A549 (cell line): ENCODE measurements around the gene DGKE. TPM values are rescaled to one million over a fixed set of nuclear protein-coding genes. Genes with fewer than 3 reads are reported as not detected.

Experiments used
- ATAC-seq, 2 experiments: fragments of 200-7000 bp in 1 of 2; fragments of >200 bp in 1 of 2; cut with Nextera tagmentation in 1 of 2; cut with Tn5 transposase in 1 of 2; 3 replicates each; pipeline versions ENCODE4 v1.8.0 to v1.9.1; 2018 to 2020; ENCODE audit warnings: mild to moderate bottlenecking in 1 of 2, moderate library complexity in 1 of 2
- CTCF ChIA-PET: fragments of 300-600 bp; sonication (Branson Sonifier 250); formaldehyde crosslinking; extraction: SDS; loops from one replicate; lab custom pipeline; 2021; ENCODE audit warnings: antibody characterized with exemption, inconsistent platforms; lab: Yijun Ruan, JAX
- POLR2A ChIA-PET: fragments of 350-600 bp; formaldehyde crosslinking; extraction: SDS; loops from one replicate; lab custom pipeline; 2021; ENCODE audit warnings: antibody characterized with exemption, inconsistent platforms; lab: Yijun Ruan, JAX
- DNase-seq, 2 experiments: peaks; one replicate each; pipeline versions ENCODE4 v3.0.0 to v3.0.0-alpha.2; 2011 to 2016; ENCODE audit warnings: low read depth in 1 of 2, low spot score in 1 of 2
- FAIRE-seq: peaks from 2 replicates; lab custom pipeline; 2011; peaks lifted over from hg19 to GRCh38; lab: Jason Lieb, UNC
- H3K27ac ChIP-seq, 2 experiments: fragments of >200 bp; sonication (Bioruptor Twin); formaldehyde crosslinking; 3 replicates each; pipeline ENCODE4 v1.5.1; 2016 to 2017
- H3K4me1 ChIP-seq: fragments of >200 bp; sonication (Bioruptor Twin); formaldehyde crosslinking; 3 replicates; pipeline ENCODE4 v1.6.1; 2016
- H3K4me2 ChIP-seq: fragments of >200 bp; sonication (Bioruptor Twin); formaldehyde crosslinking; 3 replicates; pipeline ENCODE4 v1.6.1; 2016
- H3K4me3 ChIP-seq: fragments of >200 bp; sonication (Bioruptor Twin); formaldehyde crosslinking; 3 replicates; pipeline ENCODE4 v1.5.1; 2016
- H3K9me3 ChIP-seq: fragments of >200 bp; sonication (Bioruptor Twin); formaldehyde crosslinking; 3 replicates; pipeline ENCODE4 v1.6.1; 2016
- CBX8 ChIP-seq: fragments of 200-600 bp; sonication (generic); IDR thresholded peaks from 2 replicates; pipeline ENCODE4 v1.6.1; 2016
- CHD4 ChIP-seq: fragments of 200-600 bp; sonication (generic); IDR thresholded peaks from 2 replicates; pipeline ENCODE4 v1.6.1; 2016; ENCODE audit warnings: antibody characterized with exemption, mild to moderate bottlenecking, borderline replicate concordance
- CTCF ChIP-seq: fragments of >200 bp; sonication (Bioruptor Twin); formaldehyde crosslinking; IDR thresholded peaks from 3 replicates; pipeline ENCODE4 v1.5.1; 2016
- EP300 ChIP-seq, 2 experiments: fragments of >200 bp; sonication (Bioruptor Twin); formaldehyde crosslinking; IDR thresholded peaks; 2 replicates in 1 of 2; 3 replicates in 1 of 2; pipeline ENCODE4 v1.6.1; 2016 to 2017
- FOSL2 ChIP-seq, 2 experiments: fragments of 450-650 bp in 1 of 2; fragments of >200 bp in 1 of 2; sonication (Bioruptor Twin) in 1 of 2; formaldehyde crosslinking; IDR thresholded peaks; 2 replicates each; pipeline versions ENCODE4 v1.5.0 to v1.6.1; 2016 to 2020; ENCODE audit warnings: mild to moderate bottlenecking in 1 of 2, moderate library complexity in 1 of 2
- FOXS1 ChIP-seq: fragments of 250-450 bp; sonication (Bioruptor Pico); IDR thresholded peaks from 2 replicates; pipeline ENCODE4 v1.5.0; 2020; ENCODE audit warnings: mild to moderate bottlenecking, moderate library complexity
- HEYL ChIP-seq: fragments of 250-450 bp; sonication (Bioruptor Pico); IDR thresholded peaks from 2 replicates; pipeline ENCODE4 v1.8.0; 2021; ENCODE audit warnings: mild to moderate bottlenecking, moderate library complexity
- HOXA7 ChIP-seq: fragments of 250-450 bp; sonication (Bioruptor Pico); IDR thresholded peaks from 2 replicates; pipeline ENCODE4 v1.5.0; 2020; ENCODE audit warnings: mild to moderate bottlenecking, moderate library complexity
- JUNB ChIP-seq: fragments of >200 bp; sonication (Bioruptor Twin); formaldehyde crosslinking; IDR thresholded peaks from 2 replicates; pipeline ENCODE4 v1.6.1; 2016
- MAFK ChIP-seq: fragments of 450-650 bp; IDR thresholded peaks from 2 replicates; pipeline ENCODE4 v1.6.1; 2014; ENCODE audit not compliant: partially characterized antibody
- MAZ ChIP-seq: fragments of 150-350 bp; IDR thresholded peaks from 2 replicates; pipeline ENCODE4 v1.6.1; 2014; ENCODE audit warnings: antibody characterized with exemption, low read depth, low read length, borderline replicate concordance
- RAD21 ChIP-seq, 2 experiments: fragments of >200 bp in 1 of 2; sonication (Bioruptor Twin) in 1 of 2; formaldehyde crosslinking in 1 of 2; IDR thresholded peaks in 1 of 2; conservative IDR thresholded peaks in 1 of 2; 2 replicates in 1 of 2; 3 replicates in 1 of 2; pipeline ENCODE4 v1.6.1; 2012 to 2018; ENCODE audit warnings: inconsistent platforms in 1 of 2
- REST ChIP-seq: fragments of 200-600 bp; sonication (generic); IDR thresholded peaks from 2 replicates; pipeline ENCODE4 v1.6.1; 2016; ENCODE audit warnings: antibody characterized with exemption, mild to moderate bottlenecking, moderate library complexity
- SMC3 ChIP-seq: fragments of >200 bp; sonication (Bioruptor Twin); formaldehyde crosslinking; IDR thresholded peaks from 3 replicates; pipeline ENCODE4 v1.6.1; 2018; ENCODE audit warnings: inconsistent platforms
- SREBF2 ChIP-seq: fragments of 450-650 bp; IDR thresholded peaks from 2 replicates; pipeline ENCODE4 v1.6.1; 2014; ENCODE audit warnings: mild to moderate bottlenecking, moderate library complexity
- TP53 ChIP-seq: fragments of 250-450 bp; sonication (Bioruptor Pico); IDR thresholded peaks from 2 replicates; pipeline ENCODE4 v1.5.0; 2021; ENCODE audit warnings: mild to moderate bottlenecking, moderate library complexity
- ZC3H11A ChIP-seq: fragments of 450-650 bp; IDR thresholded peaks from 2 replicates; pipeline ENCODE4 v1.6.1; 2014; ENCODE audit warnings: antibody characterized with exemption, mild to moderate bottlenecking
- ZNF302 ChIP-seq: fragments of 250-450 bp; sonication (Bioruptor Pico); IDR thresholded peaks from 2 replicates; pipeline ENCODE4 v1.9.0; 2021; ENCODE audit warnings: inconsistent platforms, mild to moderate bottlenecking, moderate library complexity
- WGBS: methylation state at CpG from one replicate; pipeline ENCODE4 v1.1.6; 2017; ENCODE audit errors: missing lambda C conversion rate; 5-methylcytosine and 5-hydroxymethylcytosine counted together
- polyA plus RNA-seq, 4 experiments: library from polyadenylated mRNA; depleted of rRNA in 3 of 4; stranded (reverse); fragments of >200 nt; fragmentation: RNase III in 1 of 4; extraction: RNeasy Plus Mini Kit Qiagen cat#74134 plus additional on column Dnase treatment in 1 of 4; gene quantifications; 2 replicates in 3 of 4; 3 replicates in 1 of 4; pipeline ENCODE4 v1.2.3, GENCODE V29; 2011 to 2017
- TF ChIP-seq, protein P1 (sequence below): IDR thresholded peaks from 2 replicates; pipeline ENCODE4 v1.6.1; 2012; ENCODE audit warnings: low read depth, borderline replicate concordance
- TF ChIP-seq, protein P2 (sequence below): IDR thresholded peaks from 2 replicates; pipeline ENCODE4 v1.6.1; 2012
- TF ChIP-seq, protein P3 (sequence below): fragments of >200 bp; sonication (Bioruptor Twin); formaldehyde crosslinking; IDR thresholded peaks from 2 replicates; pipeline ENCODE4 v1.6.1; 2016

DGKE gene
- polyA plus RNA-seq, 2 of the 4 experiments (the other 2 are of a cell fraction) = 3.4 to 4.6 TPM

DNA sequence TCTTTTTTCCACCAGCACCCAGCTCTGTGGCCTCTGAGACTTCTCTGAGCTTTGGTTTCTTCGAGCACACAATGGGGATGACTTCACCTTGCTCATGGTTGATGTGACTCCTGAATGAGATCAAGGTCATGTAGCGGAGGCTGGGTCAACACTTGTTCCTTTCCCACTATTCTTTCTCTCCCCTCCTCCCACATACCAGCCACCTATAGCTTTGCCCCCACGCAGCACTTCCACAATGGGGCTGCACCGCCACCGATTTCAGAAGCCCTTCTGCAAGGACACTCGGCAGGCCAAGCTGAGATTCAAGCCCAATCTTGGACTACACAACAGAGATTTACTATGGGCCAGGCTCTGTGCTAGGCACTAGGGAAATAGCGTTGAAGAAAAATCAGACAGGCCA is 65.5 kb downstream of the DGKE start (continued):
- TF ChIP-seq, protein P1, sequence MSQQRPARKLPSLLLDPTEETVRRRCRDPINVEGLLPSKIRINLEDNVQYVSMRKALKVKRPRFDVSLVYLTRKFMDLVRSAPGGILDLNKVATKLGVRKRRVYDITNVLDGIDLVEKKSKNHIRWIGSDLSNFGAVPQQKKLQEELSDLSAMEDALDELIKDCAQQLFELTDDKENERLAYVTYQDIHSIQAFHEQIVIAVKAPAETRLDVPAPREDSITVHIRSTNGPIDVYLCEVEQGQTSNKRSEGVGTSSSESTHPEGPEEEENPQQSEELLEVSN = no peak
- TF ChIP-seq ZC3H11A (no peak), ZNF302 (CRISPR knock-in tag) (no peak), CBX8 (no peak)

DNA sequence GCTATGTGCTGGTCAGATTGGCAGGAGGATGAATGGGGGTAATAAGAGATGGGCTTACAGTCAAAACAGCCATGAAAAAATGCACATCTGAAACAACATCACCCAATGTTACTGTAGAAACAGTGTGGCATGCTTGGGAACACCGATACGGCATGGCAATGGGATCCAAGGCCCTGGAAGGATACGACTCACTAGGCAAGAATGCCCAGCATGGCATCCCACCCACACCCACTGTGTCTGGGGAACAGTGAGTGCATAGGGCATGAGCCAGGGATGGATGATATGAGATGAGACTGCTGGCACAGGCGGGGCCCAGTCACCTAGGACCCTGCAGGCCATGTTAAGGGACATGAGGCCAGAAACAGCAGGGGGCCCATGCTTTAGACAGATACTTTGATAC is 68.4 kb downstream of the DGKE start:
- ATAC-seq (peak; percentile 75 to 88), DNase-seq (peak; percentile 68 to 69)
- H3K4me1 ChIP-seq = peaks cover 23% of the 10 kb centered on the region
- H3K9me3 ChIP-seq = peaks cover 9% of the 10 kb centered on the region
- TF ChIP-seq REST = no peak
- no peak for TF ChIP-seq CHD4
- no peak for TF ChIP-seq FOSL2 (IDR thresholded peaks at IDR 0.05)
- peak; percentile 38 for TF ChIP-seq FOSL2 (CRISPR knock-in tag; IDR thresholded peaks at IDR 0.05)
- TF ChIP-seq, protein P2, sequence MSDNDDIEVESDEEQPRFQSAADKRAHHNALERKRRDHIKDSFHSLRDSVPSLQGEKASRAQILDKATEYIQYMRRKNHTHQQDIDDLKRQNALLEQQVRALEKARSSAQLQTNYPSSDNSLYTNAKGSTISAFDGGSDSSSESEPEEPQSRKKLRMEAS = peak; percentile 51
- TF ChIP-seq, all 56 proteins: peak for 2
- Histone ChIP-seq H3K4me2 (0 out of 3 replicates have a peak overlapping the region, but pooled peaks have one; percentile 3), H3K4me3 (no peak overlapping the region), H3K27ac (peak overlapping the region; percentile 41 to 43; a peak in 4 of 6 replicates)
- ChIA-PET POLR2A (interaction anchor here (4.5 kb wide), 1 partner anchor 12 kb away, joined by 34 read pairs; the partner anchor contains the start of gene TRIM25), CTCF (interaction anchor here (1.4 kb wide), 1 partner anchor 10 kb away, joined by 4 read pairs; no protein-coding TSS in a partner anchor)
- no peak for FAIRE-seq
- 50% methylated on average over 4 of the region's 4 CpGs for WGBS

GRCh38 chr17:56903560-56903959 is 69.6 kb downstream of the DGKE start:
- Histone ChIP-seq H3K4me2 (no peak overlapping the region), H3K9me3 (peaks cover 9% of the 10 kb centered on the region), H3K4me1 (peaks cover 19% of the 10 kb centered on the region), H3K27ac (no peak overlapping the region), H3K4me3 (no peak overlapping the region)
- DNase-seq (no peak), ATAC-seq (no peak), FAIRE-seq (no peak)
- ChIA-PET POLR2A (interaction anchor here (4.5 kb wide), 1 partner anchor 10 kb away, joined by 34 read pairs; the partner anchor contains the start of gene TRIM25), CTCF (interaction anchor here (0.9 to 3.0 kb wide), 6 partner anchors 9 to 85 kb away, joined by 3 to 12 read pairs (median 4); no protein-coding TSS in a partner anchor)
- TF ChIP-seq, protein P2 = no peak
- no peak for TF ChIP-seq TP53 (CRISPR knock-in tag)
- no peak for TF ChIP-seq MAFK
- TF ChIP-seq MAZ = no peak
- no peak for TF ChIP-seq SMC3
- TF ChIP-seq SREBF2 = no peak
- no peak for TF ChIP-seq CTCF
- no peak for TF ChIP-seq HEYL (CRISPR knock-in tag)
- TF ChIP-seq JUNB = no peak
- TF ChIP-seq FOXS1 (CRISPR knock-in tag) = no peak
- TF ChIP-seq, protein P3, sequence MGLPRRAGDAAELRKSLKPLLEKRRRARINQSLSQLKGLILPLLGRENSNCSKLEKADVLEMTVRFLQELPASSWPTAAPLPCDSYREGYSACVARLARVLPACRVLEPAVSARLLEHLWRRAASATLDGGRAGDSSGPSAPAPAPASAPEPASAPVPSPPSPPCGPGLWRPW = no peak
- TF ChIP-seq EP300 (IDR thresholded peaks at IDR 0.05) = no peak
- no peak for TF ChIP-seq RAD21 (conservative IDR thresholded peaks at IDR 0.05 in 1 of 2, IDR thresholded peaks at IDR 0.05 in 1 of 2)
- TF ChIP-seq HOXA7 (CRISPR knock-in tag) = no peak
- 77% methylated on average over 5 of the region's 5 CpGs for WGBS
